CD4-positive, alpha-beta T cell (primary cell): Measurements from ENCODE around the gene WIPF1. TPM values are rescaled to one million over a fixed set of nuclear protein-coding genes. Genes with fewer than 3 reads are reported as not detected.

Source experiments
- ATAC-seq: fragments of 200-7000 bp; cut with Tn5 transposase; one replicate; pipeline ENCODE4 v1.10.0; 2022; ENCODE audit warnings: mild to moderate bottlenecking; ENCODE audit not compliant: poor library complexity
- CTCF ChIA-PET: fragments of 350-600 bp; sonication (Branson Sonifier 250); formaldehyde crosslinking; loops from one replicate; lab custom pipeline; 2021; ENCODE audit warnings: antibody characterized with exemption, inconsistent platforms; lab: Charles Lee
- POLR2A ChIA-PET: fragments of 350-600 bp; sonication (Branson Sonifier 250); formaldehyde crosslinking; loops from one replicate; lab custom pipeline; 2021; ENCODE audit warnings: antibody characterized with exemption, inconsistent platforms; lab: Charles Lee
- DNase-seq, 14 experiments: peaks; one replicate each; pipeline ENCODE4 v3.0.0-alpha.2; 2013 to 2020; ENCODE audit warnings: mixed read lengths in 2 of 14
- H3K27ac ChIP-seq, 2 donors: one replicate each; pipeline versions ENCODE4 v1.5.1 to v1.7.0; 2013; ENCODE audit warnings: low read length in 2 of 2, low read depth in 1 of 2, mild to moderate bottlenecking in 1 of 2
- H3K27me3 ChIP-seq, 2 experiments: 1 replicate in 1 of 2; 2 replicates in 1 of 2; pipeline versions ENCODE4 v1.6.1 to v1.7.0; 2013; ENCODE audit warnings: low read length in 2 of 2, control low read depth in 1 of 2, mild to moderate bottlenecking in 1 of 2, moderate library complexity in 1 of 2; ENCODE audit not compliant: insufficient read depth in 2 of 2, control insufficient read depth in 1 of 2
- H3K36me3 ChIP-seq: one replicate; pipeline ENCODE4 v1.6.1; 2013; ENCODE audit warnings: low read length, control low read depth; ENCODE audit not compliant: insufficient read depth
- H3K4me1 ChIP-seq: one replicate; pipeline ENCODE4 v1.6.1; 2013; ENCODE audit warnings: low read length, control low read depth; ENCODE audit not compliant: insufficient read depth
- H3K4me3 ChIP-seq: one replicate; pipeline ENCODE4 v1.5.1; 2013; ENCODE audit warnings: mild to moderate bottlenecking, low read length, moderate library complexity
- H3K9me3 ChIP-seq, 2 experiments: 1 replicate in 1 of 2; 2 replicates in 1 of 2; pipeline versions ENCODE4 v1.6.1 to v1.7.0; 2013; ENCODE audit warnings: low read length in 2 of 2, mild to moderate bottlenecking in 2 of 2, control low read depth in 1 of 2, moderate library complexity in 1 of 2; ENCODE audit not compliant: control insufficient read depth in 1 of 2, insufficient read depth in 1 of 2
- H3K27ac Mint-ChIP-seq: one replicate; pipeline ENCODE4 v1.8.0; 2020; ENCODE audit warnings: mixed read lengths
- H3K27me3 Mint-ChIP-seq: one replicate; pipeline ENCODE4 v1.8.0; 2021; ENCODE audit warnings: mixed read lengths
- H3K36me3 Mint-ChIP-seq: one replicate; pipeline ENCODE4 v1.8.0; 2021; ENCODE audit warnings: low read depth, mixed read lengths
- H3K4me1 Mint-ChIP-seq: one replicate; pipeline ENCODE4 v1.8.0; 2021; ENCODE audit warnings: low read depth, mixed read lengths
- H3K4me3 Mint-ChIP-seq: one replicate; pipeline ENCODE4 v1.8.0; 2020; ENCODE audit warnings: mild to moderate bottlenecking, mixed read lengths
- H3K9me3 Mint-ChIP-seq: one replicate; pipeline ENCODE4 v1.8.0; 2020; ENCODE audit warnings: mixed read lengths
- intact Hi-C, 2 experiments: fragments of 100-400 bp; cut with DNase I in 1 of 2; cut with micrococcal nuclease in 1 of 2; formaldehyde crosslinking; loops; one replicate each; pipeline versions ENCODE4 v1.15.1 to v1.9.0; 2023 to 2025; cut with DNase I, micrococcal nuclease
- total RNA-seq, 174 experiments: library from RNA in 2 of 174; stranded (reverse) in 2 of 174; gene quantifications; one replicate each; pipeline ENCODE4 v1.2.3 and lab custom pipeline; 2021 to 2026
- TF ChIP-seq, protein P1 (sequence below): fragments of 200-600 bp; IDR thresholded peaks from one replicate; pipeline ENCODE4 v1.8.0; 2022; ENCODE audit warnings: antibody characterized with exemption, mild to moderate bottlenecking

The WIPF1 gene
- total RNA-seq, 2 experiments from 2014 or later = 237 to 264 TPM

DNA sequence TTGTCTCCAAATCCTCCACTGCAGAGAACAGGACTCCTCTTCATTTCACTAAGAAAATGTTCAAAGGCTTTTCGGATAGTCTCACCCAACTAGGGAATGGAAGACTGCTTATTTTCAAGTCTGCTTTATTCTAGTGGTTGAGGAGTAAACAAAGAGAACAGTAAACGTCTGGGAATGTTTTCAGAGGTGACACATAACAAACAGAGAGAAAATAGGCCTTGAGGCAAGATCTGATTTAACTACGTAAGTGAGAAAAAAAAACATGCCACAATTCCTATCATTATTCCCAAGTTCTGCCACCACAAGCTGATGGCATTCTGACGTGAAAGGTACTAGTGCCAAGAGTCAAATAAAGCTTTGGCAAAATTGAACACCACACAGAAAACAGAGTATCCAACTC, 16.7 kb upstream of the WIPF1 start:
- H3K9me3 Mint-ChIP-seq = no peaks in the 10 kb centered on the region
- Histone ChIP-seq H3K4me3 (no peak overlapping the region), H3K36me3 (peaks cover 26% of the 10 kb centered on the region), H3K9me3 (no peaks in the 10 kb centered on the region), H3K27ac (peak overlapping the region in 1 of 2 donors; percentile 10), H3K27me3 (no peaks in the 10 kb centered on the region), H3K4me1 (peaks cover 60% of the 10 kb centered on the region)
- H3K27me3 Mint-ChIP-seq = no peaks in the 10 kb centered on the region
- ATAC-seq (no peak), DNase-seq (no peak)
- peaks cover 68% of the 10 kb centered on the region for H3K36me3 Mint-ChIP-seq
- TF ChIP-seq, protein P1, sequence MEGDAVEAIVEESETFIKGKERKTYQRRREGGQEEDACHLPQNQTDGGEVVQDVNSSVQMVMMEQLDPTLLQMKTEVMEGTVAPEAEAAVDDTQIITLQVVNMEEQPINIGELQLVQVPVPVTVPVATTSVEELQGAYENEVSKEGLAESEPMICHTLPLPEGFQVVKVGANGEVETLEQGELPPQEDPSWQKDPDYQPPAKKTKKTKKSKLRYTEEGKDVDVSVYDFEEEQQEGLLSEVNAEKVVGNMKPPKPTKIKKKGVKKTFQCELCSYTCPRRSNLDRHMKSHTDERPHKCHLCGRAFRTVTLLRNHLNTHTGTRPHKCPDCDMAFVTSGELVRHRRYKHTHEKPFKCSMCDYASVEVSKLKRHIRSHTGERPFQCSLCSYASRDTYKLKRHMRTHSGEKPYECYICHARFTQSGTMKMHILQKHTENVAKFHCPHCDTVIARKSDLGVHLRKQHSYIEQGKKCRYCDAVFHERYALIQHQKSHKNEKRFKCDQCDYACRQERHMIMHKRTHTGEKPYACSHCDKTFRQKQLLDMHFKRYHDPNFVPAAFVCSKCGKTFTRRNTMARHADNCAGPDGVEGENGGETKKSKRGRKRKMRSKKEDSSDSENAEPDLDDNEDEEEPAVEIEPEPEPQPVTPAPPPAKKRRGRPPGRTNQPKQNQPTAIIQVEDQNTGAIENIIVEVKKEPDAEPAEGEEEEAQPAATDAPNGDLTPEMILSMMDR = no peak
- CTCF ChIA-PET = interaction anchor here (1.4 kb wide), 1 partner anchor 73 kb away, joined by 3 read pairs; no protein-coding TSS in a partner anchor
- H3K27ac Mint-ChIP-seq = peak overlapping the region; percentile 86
- intact Hi-C loops = no loop called here
- no peak overlapping the region for H3K4me3 Mint-ChIP-seq
- peaks cover 99% of the 10 kb centered on the region for H3K4me1 Mint-ChIP-seq
- POLR2A ChIA-PET = interaction anchor here (0.7 to 12.5 kb wide), 3 partner anchors 19 to 218 kb away, joined by 3 to 106 read pairs (median 3); partner anchors contain the start of genes SCRN3 and WIPF1

DNA sequence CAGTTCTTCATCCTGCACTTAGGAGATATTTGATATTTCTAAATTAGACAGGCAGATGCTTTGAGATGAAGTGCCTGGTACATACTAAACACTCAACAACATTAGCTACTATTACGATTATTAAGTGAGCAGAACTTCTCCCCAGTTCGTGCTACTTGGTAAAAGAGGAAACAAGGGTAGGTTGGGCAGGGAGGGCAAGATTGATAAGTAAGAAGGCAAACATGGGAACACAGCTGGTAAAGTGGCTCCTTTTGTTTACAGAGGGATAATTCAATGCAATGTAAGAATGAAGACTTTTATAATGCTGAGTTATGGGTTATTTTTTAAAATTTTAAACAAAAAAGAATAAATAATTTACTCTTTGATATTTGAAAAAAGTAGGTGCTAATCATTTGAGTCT, 15.9 kb upstream of the WIPF1 start:
- ChIA-PET POLR2A (interaction anchor here (1.2 to 12.5 kb wide), 2 partner anchors 18 to 21 kb away, joined by 3 to 106 read pairs; partner anchors contain the start of gene WIPF1), CTCF (interaction anchor here (1.7 kb wide), 1 partner anchor 35 kb away, joined by 5 read pairs; no protein-coding TSS in a partner anchor)
- intact Hi-C loops = no loop called here
- Histone ChIP-seq H3K27me3 (no peaks in the 10 kb centered on the region), H3K27ac (peak overlapping the region in 1 of 2 donors; percentile 39), H3K9me3 (no peaks in the 10 kb centered on the region), H3K4me3 (no peak overlapping the region), H3K4me1 (peaks cover 60% of the 10 kb centered on the region), H3K36me3 (peaks cover 33% of the 10 kb centered on the region)
- Mint-ChIP-seq H3K9me3 (no peaks in the 10 kb centered on the region), H3K4me1 (peaks cover 99% of the 10 kb centered on the region), H3K27ac (peak overlapping the region; percentile 86), H3K36me3 (peaks cover 63% of the 10 kb centered on the region), H3K27me3 (no peaks in the 10 kb centered on the region), H3K4me3 (no peak overlapping the region)
- TF ChIP-seq, protein P1 = no peak
- DNase-seq = no peak
- ATAC-seq = no peak

DNA sequence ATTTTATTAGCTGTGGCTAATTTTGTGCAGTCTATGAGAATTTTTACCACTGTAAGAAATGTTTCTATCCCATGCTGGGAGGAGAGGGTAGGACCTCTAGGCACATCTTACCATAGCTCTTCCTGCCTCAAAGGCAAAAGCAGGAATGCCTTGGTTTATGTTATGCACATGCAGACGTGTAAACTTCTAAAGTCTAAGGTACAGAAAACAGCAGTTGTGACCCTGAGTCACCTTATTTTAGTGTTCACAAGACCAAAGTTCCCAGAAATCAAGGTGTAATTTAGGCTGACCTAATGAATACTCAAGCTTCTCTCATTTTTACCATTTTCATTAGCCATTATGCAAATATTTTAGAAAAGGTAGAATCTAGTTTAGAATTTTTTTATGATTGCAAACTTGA, 15.4 kb upstream of the WIPF1 start:
- intact Hi-C loops = no loop called here
- CTCF ChIA-PET = interaction anchor here (0.9 to 1.7 kb wide), 2 partner anchors 35 to 75 kb away, joined by 3 to 5 read pairs; no protein-coding TSS in a partner anchor
- peaks cover 99% of the 10 kb centered on the region for H3K4me1 Mint-ChIP-seq
- no peak overlapping the region for H3K4me3 ChIP-seq
- H3K4me1 ChIP-seq = peaks cover 59% of the 10 kb centered on the region
- H3K27me3 ChIP-seq = no peaks in the 10 kb centered on the region
- ATAC-seq (no peak), DNase-seq (no peak)
- H3K27me3 Mint-ChIP-seq = no peaks in the 10 kb centered on the region
- H3K36me3 ChIP-seq = peaks cover 33% of the 10 kb centered on the region
- H3K9me3 ChIP-seq = no peaks in the 10 kb centered on the region
- peak overlapping the region in 1 of 2 donors; percentile 39 for H3K27ac ChIP-seq
- POLR2A ChIA-PET = interaction anchor here (1.2 to 12.5 kb wide), 2 partner anchors 17 to 22 kb away, joined by 3 to 106 read pairs; partner anchors contain the start of gene WIPF1
- TF ChIP-seq, protein P1 = no peak
- no peak overlapping the region for H3K4me3 Mint-ChIP-seq
- H3K9me3 Mint-ChIP-seq = no peaks in the 10 kb centered on the region
- H3K27ac Mint-ChIP-seq = peak overlapping the region; percentile 86
- peaks cover 60% of the 10 kb centered on the region for H3K36me3 Mint-ChIP-seq
